Astrocyte (in vitro differentiated cells and primary cell): ENCODE data around the gene KDR. TPM values are rescaled to one million over a fixed set of nuclear protein-coding genes. Genes with fewer than 3 reads are reported as not detected.

Source experiments
- DNase-seq: peaks from one replicate; pipeline ENCODE4 v3.0.0-alpha.2; 2010; ENCODE audit warnings: low read depth
- FAIRE-seq: peaks from 2 replicates; lab custom pipeline; 2011; peaks lifted over from hg19 to GRCh38; lab: Jason Lieb, UNC
- H2AFZ ChIP-seq: 2 replicates; pipeline ENCODE4 v1.6.0; 2012; ENCODE audit warnings: low read depth, low read length, inconsistent platforms
- H3K27ac ChIP-seq: 2 replicates; pipeline ENCODE4 v1.5.1; 2011; ENCODE audit warnings: low read depth, low read length, inconsistent platforms
- H3K27me3 ChIP-seq: 2 replicates; pipeline ENCODE4 v1.6.0; 2011; ENCODE audit warnings: low read length, inconsistent platforms; ENCODE audit not compliant: insufficient read depth
- H3K36me3 ChIP-seq: 2 replicates; pipeline ENCODE4 v1.5.1; 2011; ENCODE audit warnings: low read length, inconsistent platforms; ENCODE audit not compliant: insufficient read depth
- H3K4me1 ChIP-seq: 2 replicates; pipeline ENCODE4 v1.5.1; 2011; ENCODE audit warnings: low read length, inconsistent platforms; ENCODE audit not compliant: insufficient read depth
- H3K4me2 ChIP-seq: 2 replicates; pipeline ENCODE4 v1.6.0; 2012; ENCODE audit warnings: low read length, inconsistent platforms
- H3K4me3 ChIP-seq: 2 replicates; pipeline ENCODE4 v1.5.1; 2011; ENCODE audit warnings: low read depth, mild to moderate bottlenecking, low read length, inconsistent platforms; ENCODE audit not compliant: insufficient read depth
- H3K79me2 ChIP-seq: 2 replicates; pipeline ENCODE4 v1.6.0; 2012; ENCODE audit warnings: mild to moderate bottlenecking, low read length, inconsistent platforms; ENCODE audit not compliant: insufficient read depth
- H3K9ac ChIP-seq: 2 replicates; pipeline ENCODE4 v1.6.0; 2012; ENCODE audit warnings: mild to moderate bottlenecking, low read length, inconsistent platforms
- H3K9me3 ChIP-seq: 2 replicates; pipeline ENCODE4 v1.5.1; 2012; ENCODE audit warnings: low read depth, mild to moderate bottlenecking, low read length, inconsistent platforms; ENCODE audit not compliant: insufficient read depth
- H4K20me1 ChIP-seq: 2 replicates; pipeline ENCODE4 v1.6.0; 2012; ENCODE audit warnings: low read length, inconsistent platforms; ENCODE audit not compliant: insufficient read depth
- H3K27ac Mint-ChIP-seq: one replicate; pipeline ENCODE4 v1.8.0; 2021; ENCODE audit warnings: mild to moderate bottlenecking, mixed read lengths; ENCODE audit not compliant: unreplicated experiment
- H3K27me3 Mint-ChIP-seq: one replicate; pipeline ENCODE4 v1.8.0; 2021; ENCODE audit warnings: low read depth, mixed read lengths; ENCODE audit not compliant: unreplicated experiment
- H3K36me3 Mint-ChIP-seq: one replicate; pipeline ENCODE4 v1.8.0; 2021; ENCODE audit warnings: low read depth, mixed read lengths; ENCODE audit not compliant: unreplicated experiment
- H3K4me1 Mint-ChIP-seq: one replicate; pipeline ENCODE4 v1.8.0; 2021; ENCODE audit warnings: low read depth, mixed read lengths; ENCODE audit not compliant: unreplicated experiment
- H3K4me3 Mint-ChIP-seq: one replicate; pipeline ENCODE4 v1.8.0; 2021; ENCODE audit warnings: mild to moderate bottlenecking, moderate library complexity, mixed read lengths; ENCODE audit not compliant: unreplicated experiment
- H3K9me3 Mint-ChIP-seq: one replicate; pipeline ENCODE4 v1.8.0; 2021; ENCODE audit warnings: mild to moderate bottlenecking, mixed read lengths; ENCODE audit not compliant: unreplicated experiment
- EZH2 ChIP-seq: IDR thresholded peaks from 2 replicates; pipeline ENCODE4 v1.6.1; 2012; ENCODE audit warnings: mild to moderate bottlenecking, low read length, inconsistent platforms; ENCODE audit not compliant: insufficient read depth
- total RNA-seq: library from RNA; stranded (reverse); gene quantifications from 2 replicates; pipeline ENCODE4 v1.2.1, GENCODE V29; 2021
- TF ChIP-seq, protein P1 (sequence below): IDR thresholded peaks from 2 replicates; pipeline ENCODE4 v1.5.1; 2011; ENCODE audit warnings: low read depth, mild to moderate bottlenecking, inconsistent platforms, low read length, moderate library complexity; ENCODE audit not compliant: insufficient read depth

KDR gene
- total RNA-seq, 1 donor from 2014 or later, result 2.5 TPM

GRCh38 chr4:55133951-55134350, 8.6 kb upstream of the KDR start:
- no peaks in the 10 kb centered on the region for H3K36me3 Mint-ChIP-seq
- no peak for FAIRE-seq
- H3K9me3 Mint-ChIP-seq, result peaks cover 2% of the 10 kb centered on the region
- H3K4me1 ChIP-seq, result no peaks in the 10 kb centered on the region
- H3K9me3 ChIP-seq, result no peaks in the 10 kb centered on the region
- no peaks in the 10 kb centered on the region for H3K4me1 Mint-ChIP-seq
- no peaks in the 10 kb centered on the region for H4K20me1 ChIP-seq
- no peaks in the 10 kb centered on the region for H3K27me3 Mint-ChIP-seq
- H3K27me3 ChIP-seq, result no peaks in the 10 kb centered on the region
- no peak overlapping the region for H3K9ac ChIP-seq
- H3K27ac Mint-ChIP-seq, result no peak overlapping the region
- no peak overlapping the region for H3K4me3 Mint-ChIP-seq
- DNase-seq, result no peak
- H2AFZ ChIP-seq, result no peak overlapping the region
- no peak overlapping the region for H3K4me3 ChIP-seq
- H3K27ac ChIP-seq, result no peak overlapping the region
- no peaks in the 10 kb centered on the region for H3K36me3 ChIP-seq
- TF ChIP-seq EZH2, result no peak
- TF ChIP-seq, protein P1, sequence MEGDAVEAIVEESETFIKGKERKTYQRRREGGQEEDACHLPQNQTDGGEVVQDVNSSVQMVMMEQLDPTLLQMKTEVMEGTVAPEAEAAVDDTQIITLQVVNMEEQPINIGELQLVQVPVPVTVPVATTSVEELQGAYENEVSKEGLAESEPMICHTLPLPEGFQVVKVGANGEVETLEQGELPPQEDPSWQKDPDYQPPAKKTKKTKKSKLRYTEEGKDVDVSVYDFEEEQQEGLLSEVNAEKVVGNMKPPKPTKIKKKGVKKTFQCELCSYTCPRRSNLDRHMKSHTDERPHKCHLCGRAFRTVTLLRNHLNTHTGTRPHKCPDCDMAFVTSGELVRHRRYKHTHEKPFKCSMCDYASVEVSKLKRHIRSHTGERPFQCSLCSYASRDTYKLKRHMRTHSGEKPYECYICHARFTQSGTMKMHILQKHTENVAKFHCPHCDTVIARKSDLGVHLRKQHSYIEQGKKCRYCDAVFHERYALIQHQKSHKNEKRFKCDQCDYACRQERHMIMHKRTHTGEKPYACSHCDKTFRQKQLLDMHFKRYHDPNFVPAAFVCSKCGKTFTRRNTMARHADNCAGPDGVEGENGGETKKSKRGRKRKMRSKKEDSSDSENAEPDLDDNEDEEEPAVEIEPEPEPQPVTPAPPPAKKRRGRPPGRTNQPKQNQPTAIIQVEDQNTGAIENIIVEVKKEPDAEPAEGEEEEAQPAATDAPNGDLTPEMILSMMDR, result no peak
- H3K79me2 ChIP-seq, result no peaks in the 10 kb centered on the region
- H3K4me2 ChIP-seq, result no peak overlapping the region

DNA sequence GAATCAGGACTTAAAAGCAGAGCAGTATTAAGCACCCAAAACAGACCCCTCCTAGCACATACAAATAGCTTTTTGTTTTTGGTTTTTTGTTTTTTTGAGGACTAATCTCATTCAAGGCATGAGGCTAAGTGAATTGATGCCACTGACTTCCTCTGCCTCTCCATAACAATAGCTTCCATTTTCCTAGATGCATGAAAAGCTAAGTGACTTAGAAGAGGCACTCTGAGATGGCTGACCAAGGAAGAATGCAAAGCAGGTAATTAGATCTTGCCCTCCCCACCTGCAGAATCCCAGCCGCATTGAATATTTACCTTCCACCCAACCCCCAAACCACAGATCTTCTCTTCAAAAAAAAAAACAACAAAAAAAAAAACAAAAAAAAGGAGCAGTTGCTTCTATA, 7.4 kb upstream of the KDR start:
- Histone ChIP-seq H3K4me3 (no peak overlapping the region), H3K27ac (no peak overlapping the region), H3K27me3 (no peaks in the 10 kb centered on the region), H4K20me1 (no peaks in the 10 kb centered on the region), H3K4me1 (no peaks in the 10 kb centered on the region), H3K79me2 (no peaks in the 10 kb centered on the region), H3K4me2 (no peak overlapping the region), H3K9ac (no peak overlapping the region), H2AFZ (no peak overlapping the region), H3K9me3 (no peaks in the 10 kb centered on the region), H3K36me3 (no peaks in the 10 kb centered on the region)
- FAIRE-seq (no peak), DNase-seq (no peak)
- Mint-ChIP-seq H3K9me3 (peaks cover 8% of the 10 kb centered on the region), H3K4me1 (no peaks in the 10 kb centered on the region), H3K27ac (no peak overlapping the region), H3K27me3 (no peaks in the 10 kb centered on the region), H3K4me3 (no peak overlapping the region), H3K36me3 (no peaks in the 10 kb centered on the region)
- TF ChIP-seq, protein P1, result no peak
- TF ChIP-seq EZH2, result no peak

GRCh38 chr4:55127521-55127920, 2.1 kb upstream of the KDR start:
- H3K27me3 ChIP-seq, result peaks cover 2% of the 10 kb centered on the region
- H3K4me2 ChIP-seq, result no peak overlapping the region
- H3K27me3 Mint-ChIP-seq, result peaks cover 20% of the 10 kb centered on the region
- H3K9ac ChIP-seq, result no peak overlapping the region
- FAIRE-seq (no peak), DNase-seq (peak; percentile 51)
- no peaks in the 10 kb centered on the region for H3K36me3 Mint-ChIP-seq
- H4K20me1 ChIP-seq, result no peaks in the 10 kb centered on the region
- H3K4me3 ChIP-seq, result no peak overlapping the region
- no peak for TF ChIP-seq EZH2
- TF ChIP-seq, protein P1, result no peak
- H3K9me3 Mint-ChIP-seq, result peaks cover 10% of the 10 kb centered on the region
- peaks cover 3% of the 10 kb centered on the region for H3K79me2 ChIP-seq
- no peak overlapping the region for H3K27ac ChIP-seq
- H3K4me1 Mint-ChIP-seq, result peaks cover 6% of the 10 kb centered on the region
- no peaks in the 10 kb centered on the region for H3K9me3 ChIP-seq
- no peak overlapping the region for H2AFZ ChIP-seq
- H3K4me3 Mint-ChIP-seq, result no peak overlapping the region
- no peak overlapping the region for H3K27ac Mint-ChIP-seq
- H3K4me1 ChIP-seq, result peaks cover 16% of the 10 kb centered on the region
- no peaks in the 10 kb centered on the region for H3K36me3 ChIP-seq
